GM19351 (cell line): ENCODE measurements around the gene PREX1.
A peak's percentile ranks its signal among the peaks of the same experiment; 100 is the strongest.
"Not testable (repeated sequence)": the region's sequence is repeated elsewhere in the genome, so short reads cannot be mapped to it uniquely, and the experiment has no call there.

Experiments used
- ATAC-seq: cut with Tn5 transposase; IDR thresholded peaks from one replicate; pipeline ENCODE4 v1.9.1; 2021; ENCODE audit warnings: mild to moderate bottlenecking, moderate library complexity; ENCODE audit not compliant: unreplicated experiment

The PREX1 gene

GRCh38 chr20:48827855-48828733 lies at the start of gene PREX1:
Gene PREX1, minus strand, starts transcription at chr20:48827999. Its CDS starts 139 bp downstream, at chr20:48827860.
- peak; percentile 40 for ATAC-seq

- no peak for ATAC-seq
Measured at GRCh38 chr20:48877304-48877703, 49.5 kb upstream of the PREX1 start.

GRCh38 chr20:48875914-48876240 lies 48.1 kb upstream of the PREX1 start:
- no peak for ATAC-seq

GRCh38 chr20:48875233-48875913 lies 47.6 kb upstream of the PREX1 start:
- ATAC-seq = no peak

- ATAC-seq = not testable (repeated sequence)
Measured at GRCh38 chr20:48869442-48869841, 41.6 kb upstream of the PREX1 start.

- ATAC-seq = no peak
Measured at GRCh38 chr20:48866936-48867335, 39.1 kb upstream of the PREX1 start.

GRCh38 chr20:48864738-48865318 lies 37.0 kb upstream of the PREX1 start:
- no peak for ATAC-seq

- ATAC-seq = no peak
Measured at GRCh38 chr20:48864254-48864653, 36.5 kb upstream of the PREX1 start.

- no peak for ATAC-seq
Measured at GRCh38 chr20:48862279-48862678, 34.5 kb upstream of the PREX1 start.

GRCh38 chr20:48861444-48861843 lies 33.6 kb upstream of the PREX1 start:
- no peak for ATAC-seq

GRCh38 chr20:48858075-48858790 lies 30.4 kb upstream of the PREX1 start:
- ATAC-seq = no peak

- ATAC-seq = no peak
Measured at GRCh38 chr20:48856130-48856529, 28.3 kb upstream of the PREX1 start.

GRCh38 chr20:48855046-48855445 lies 27.2 kb upstream of the PREX1 start:
- no peak for ATAC-seq

- ATAC-seq = no peak
Measured at GRCh38 chr20:48852609-48853008, 24.8 kb upstream of the PREX1 start.

GRCh38 chr20:48851579-48851978 lies 23.8 kb upstream of the PREX1 start:
- no peak for ATAC-seq

- ATAC-seq = no peak
Measured at GRCh38 chr20:48850977-48851299, 23.1 kb upstream of the PREX1 start.

GRCh38 chr20:48850257-48850976 lies 22.6 kb upstream of the PREX1 start:
- ATAC-seq = no peak

GRCh38 chr20:48849779-48850178 lies 22.0 kb upstream of the PREX1 start:
- ATAC-seq = no peak

- ATAC-seq = no peak
Measured at GRCh38 chr20:48849299-48849698, 21.5 kb upstream of the PREX1 start.

GRCh38 chr20:48847498-48848205 lies 19.9 kb upstream of the PREX1 start:
- ATAC-seq = no peak
